AG09309 (cell line): Measurements from ENCODE around the gene NINJ1.

Experiments used
- DNase-seq: peaks from one replicate; pipeline ENCODE4 v3.0.0-alpha.2; 2010; ENCODE audit warnings: low read depth
- H3K4me3 ChIP-seq: 2 replicates; pipeline ENCODE4 v1.5.1; 2011; ENCODE audit warnings: mild to moderate bottlenecking, low read depth, low read length, moderate library complexity; ENCODE audit not compliant: control insufficient read depth
- CTCF ChIP-seq: IDR thresholded peaks from 2 replicates; pipeline ENCODE4 v1.5.1; 2011; ENCODE audit warnings: mild to moderate bottlenecking, low read depth, low read length, inconsistent platforms; ENCODE audit not compliant: insufficient read depth, control insufficient read depth; ENCODE audit errors: missing control alignments

The NINJ1 gene

DNA sequence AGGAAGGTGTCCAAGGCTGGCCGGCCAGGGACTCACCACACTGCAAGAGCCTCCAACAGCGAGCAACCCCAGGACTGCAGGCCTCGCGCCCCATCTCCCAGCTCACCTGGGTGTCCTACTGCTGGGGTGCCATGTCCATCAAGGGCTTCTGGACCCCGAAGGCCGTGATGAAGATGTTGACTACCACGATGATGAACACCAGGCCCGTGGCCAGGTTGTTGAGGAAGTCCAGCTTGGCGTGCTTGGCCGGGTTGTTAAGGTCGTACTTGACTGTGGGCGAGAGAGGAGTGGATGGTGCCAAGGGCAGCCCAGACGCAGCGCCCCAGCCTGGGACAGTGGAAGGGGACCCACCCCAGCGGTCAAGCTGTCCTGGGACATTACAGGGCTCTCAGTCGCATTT, 9.3 kb downstream of the NINJ1 start:
- no peak for DNase-seq
- no peak overlapping the region for H3K4me3 ChIP-seq
- no peak for TF ChIP-seq CTCF

DNA sequence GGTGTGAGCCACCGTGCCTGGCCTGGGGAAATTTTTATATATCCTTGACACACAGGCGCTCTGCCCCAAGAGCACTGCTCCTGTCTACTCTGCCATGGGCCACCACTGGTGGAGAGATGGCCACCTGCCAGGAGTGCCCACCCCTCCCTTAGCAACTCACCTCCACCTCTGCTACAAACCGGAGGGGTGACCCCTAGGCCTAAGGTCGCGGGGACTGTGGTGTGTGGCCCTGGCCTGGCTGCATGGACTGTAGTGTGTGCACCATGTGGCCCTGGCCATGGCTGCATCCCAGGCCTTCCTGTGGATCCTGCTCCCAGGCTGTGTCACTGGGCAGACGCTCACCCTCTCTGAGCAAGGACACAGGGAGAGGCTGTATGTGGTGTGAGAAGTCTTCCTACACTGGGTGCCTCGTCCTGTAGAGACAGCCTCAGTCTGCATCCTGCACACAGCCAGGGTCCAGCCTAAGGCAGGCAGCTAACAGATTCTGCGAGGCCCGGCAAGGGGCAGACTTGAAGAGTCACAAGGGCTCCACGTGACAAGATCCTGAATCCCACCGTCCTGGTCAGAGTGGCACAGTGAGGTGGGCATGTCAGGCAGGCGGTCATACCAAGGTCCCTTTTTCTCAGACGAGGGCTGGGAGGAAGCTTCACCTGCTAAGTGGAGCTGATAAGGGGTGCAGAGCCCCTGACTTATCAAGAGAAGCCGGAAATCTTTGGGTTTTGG, 10.3 kb downstream of the NINJ1 start:
- no peak overlapping the region for H3K4me3 ChIP-seq
- TF ChIP-seq CTCF: no peak
- DNase-seq: no peak

GRCh38 chr9:93122721-93123221, 11.3 kb downstream of the NINJ1 start:
- H3K4me3 ChIP-seq: no peak overlapping the region
- no peak for DNase-seq
- no peak for TF ChIP-seq CTCF

GRCh38 chr9:93121316-93122241, 12.5 kb downstream of the NINJ1 start:
- no peak for TF ChIP-seq CTCF
- DNase-seq: no peak

GRCh38 chr9:93120846-93121315, 13.2 kb downstream of the NINJ1 start:
- TF ChIP-seq CTCF: no peak
- no peak for DNase-seq
- H3K4me3 ChIP-seq: no peak overlapping the region

More at GRCh38 chr9:93121316-93122241, 12.5 kb downstream of the NINJ1 start:
- no peak overlapping the region for H3K4me3 ChIP-seq

DNA sequence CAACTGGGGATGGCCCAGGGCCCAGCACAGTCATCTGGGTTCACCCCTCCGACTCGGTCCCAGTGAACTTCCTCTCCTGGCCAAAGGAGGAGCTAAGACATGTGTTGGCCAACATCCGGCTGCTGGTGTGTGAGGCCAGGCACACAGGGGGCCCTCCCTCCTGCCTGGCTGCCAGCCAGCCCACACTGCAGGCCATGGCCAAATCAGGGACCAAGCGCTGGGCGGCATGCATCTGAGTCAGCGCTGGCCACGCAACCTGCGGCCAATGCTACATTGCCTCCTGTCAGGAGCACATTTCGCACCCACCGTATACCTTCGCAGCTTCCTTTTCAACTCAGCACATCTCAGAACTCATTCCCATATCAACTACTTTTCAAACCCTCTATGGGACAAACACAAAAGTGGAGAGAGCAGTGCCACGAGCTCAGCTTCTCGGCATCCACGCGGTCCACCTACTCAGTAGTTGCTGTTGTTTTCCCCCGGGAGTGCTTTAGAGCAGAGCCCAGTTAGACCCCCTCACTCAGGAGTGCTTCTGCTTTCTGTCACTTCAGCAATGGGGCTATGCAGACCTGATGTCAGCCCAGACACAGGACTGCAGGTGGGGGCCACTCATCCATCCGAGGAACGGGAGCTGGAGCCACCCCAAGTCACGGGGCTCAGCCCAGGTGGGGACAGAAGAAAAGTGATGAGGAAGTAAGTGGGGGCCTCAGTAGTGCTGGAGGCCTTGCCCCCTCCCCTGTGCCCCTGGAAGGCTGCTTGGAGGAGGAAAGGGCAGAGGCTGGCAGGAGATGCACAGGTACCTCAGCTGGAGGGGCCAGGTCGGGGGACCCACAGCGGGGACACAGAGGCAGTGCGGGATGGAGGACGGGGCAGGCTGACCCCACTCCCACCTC, 13.9 kb downstream of the NINJ1 start:
- peak; percentile 41 for TF ChIP-seq CTCF
- no peak overlapping the region for H3K4me3 ChIP-seq
- DNase-seq: peak; percentile 84
